HepG2 (cell line): ENCODE data around the gene MAPK14. TPM values are rescaled to one million over a fixed set of nuclear protein-coding genes. Genes with fewer than 3 reads are reported as not detected.

Experiments used
- BRD4 ChIP-seq: sonication (generic); formaldehyde crosslinking; IDR thresholded peaks from 2 replicates; pipeline ENCODE4 v1.4.0; 2020; ENCODE audit warnings: missing genetic modification reagents
- EEA1 ChIP-seq: sonication (generic); formaldehyde crosslinking; IDR thresholded peaks from 2 replicates; pipeline ENCODE4 v1.5.1; 2020; ENCODE audit warnings: mild to moderate bottlenecking, missing genetic modification reagents, borderline replicate concordance
- FLYWCH1 ChIP-seq: sonication (generic); formaldehyde crosslinking; IDR thresholded peaks from 2 replicates; pipeline ENCODE4 v1.8.1; 2023; ENCODE audit warnings: mild to moderate bottlenecking, missing genetic modification reagents
- GZF1 ChIP-seq: sonication (generic); formaldehyde crosslinking; IDR thresholded peaks from 2 replicates; pipeline ENCODE4 v1.5.1; 2020; ENCODE audit warnings: mild to moderate bottlenecking, missing genetic modification reagents
- HDAC2 ChIP-seq: sonication (generic); formaldehyde crosslinking; IDR thresholded peaks from 2 replicates; pipeline ENCODE4 v1.4.0; 2020; ENCODE audit warnings: missing genetic modification reagents
- MTF1 ChIP-seq: sonication (generic); formaldehyde crosslinking; IDR thresholded peaks from 2 replicates; pipeline ENCODE4 v1.5.0; 2020; ENCODE audit warnings: missing genetic modification reagents
- NFRKB ChIP-seq: fragments of 450-650 bp; IDR thresholded peaks from 2 replicates; pipeline ENCODE4 v1.6.1; 2017
- NR2F2 ChIP-seq: IDR thresholded peaks from 2 replicates; pipeline ENCODE4 v1.6.1; 2012; ENCODE audit warnings: low read depth, inconsistent platforms, borderline replicate concordance
- PPARG ChIP-seq: conservative IDR thresholded peaks from 2 replicates; pipeline ENCODE4 v1.6.1; 2016; ENCODE audit warnings: missing biosample characterization, missing genetic modification reagents
- RARG ChIP-seq: sonication (generic); formaldehyde crosslinking; IDR thresholded peaks from 2 replicates; pipeline ENCODE4 v1.4.0; 2020; ENCODE audit warnings: low read depth, mild to moderate bottlenecking, missing genetic modification reagents
- RBAK ChIP-seq: sonication (generic); formaldehyde crosslinking; IDR thresholded peaks from 2 replicates; pipeline ENCODE4 v1.5.1; 2020; ENCODE audit warnings: mild to moderate bottlenecking, missing genetic modification reagents
- RXRA ChIP-seq: sonication (generic); formaldehyde crosslinking; IDR thresholded peaks from 2 replicates; pipeline ENCODE4 v1.5.1; 2020; ENCODE audit warnings: missing genetic modification reagents
- SNAPC5 ChIP-seq: sonication (generic); formaldehyde crosslinking; IDR thresholded peaks from 2 replicates; pipeline ENCODE4 v1.8.1; 2023; ENCODE audit warnings: mild to moderate bottlenecking, missing genetic modification reagents, borderline replicate concordance
- TFDP2 ChIP-seq: sonication (generic); formaldehyde crosslinking; IDR thresholded peaks from 2 replicates; pipeline ENCODE4 v1.4.0; 2020; ENCODE audit warnings: missing genetic modification reagents
- TOE1 ChIP-seq: sonication (generic); formaldehyde crosslinking; IDR thresholded peaks from 2 replicates; pipeline ENCODE4 v1.4.0; 2020; ENCODE audit warnings: mild to moderate bottlenecking, missing genetic modification reagents
- ZBTB49 ChIP-seq: sonication (generic); formaldehyde crosslinking; IDR thresholded peaks from 2 replicates; pipeline ENCODE4 v1.4.0; 2020; ENCODE audit warnings: missing genetic modification reagents, borderline replicate concordance
- ZFP41 ChIP-seq: sonication (generic); formaldehyde crosslinking; IDR thresholded peaks from 2 replicates; pipeline ENCODE4 v1.4.0; 2020; ENCODE audit warnings: mild to moderate bottlenecking, missing genetic modification reagents, borderline replicate concordance
- ZFYVE20 ChIP-seq: sonication (generic); formaldehyde crosslinking; IDR thresholded peaks from 2 replicates; pipeline ENCODE4 v1.8.0; 2023; ENCODE audit warnings: low read depth, mild to moderate bottlenecking, moderate library complexity, missing genetic modification reagents, borderline replicate concordance
- ZMAT3 ChIP-seq: sonication (generic); formaldehyde crosslinking; conservative IDR thresholded peaks from 2 replicates; pipeline ENCODE4 v1.7.0; 2021; ENCODE audit warnings: missing genetic modification reagents
- ZNF251 ChIP-seq: sonication (generic); formaldehyde crosslinking; IDR thresholded peaks from 2 replicates; pipeline ENCODE4 v1.9.0; 2021; ENCODE audit warnings: mild to moderate bottlenecking, missing genetic modification reagents
- ZNF788 ChIP-seq: sonication (generic); formaldehyde crosslinking; IDR thresholded peaks from 2 replicates; pipeline ENCODE4 v1.5.0; 2020; ENCODE audit warnings: mild to moderate bottlenecking, missing genetic modification reagents, borderline replicate concordance
- ZNF800 ChIP-seq: sonication (generic); formaldehyde crosslinking; IDR thresholded peaks from 2 replicates; pipeline ENCODE4 v1.4.0; 2020; ENCODE audit warnings: missing genetic modification reagents
- polyA plus RNA-seq, 8 experiments: library from polyadenylated mRNA; depleted of rRNA in 3 of 8; stranded (reverse) in 7 of 8; unstranded in 1 of 8; fragments of >200 nt; fragmentation: Illumina TruSeq in 4 of 8; extraction: Trizol in 4 of 8; gene quantifications; 2 replicates each; pipeline versions ENCODE4 v1.2.1 to v1.2.3, GENCODE V29; 2011 to 2016; ENCODE audit warnings: low read depth in 4 of 8, missing spikeins in 1 of 8, mixed read lengths in 1 of 8; ENCODE audit not compliant: insufficient read depth in 1 of 8
- total RNA-seq, 5 experiments: library from RNA; depleted of rRNA; stranded (reverse); fragments of >200 nt; fragmentation: Illumina TruSeq; extraction: Trizol; gene quantifications; 2 replicates each; pipeline ENCODE4 v1.2.3, GENCODE V29; 2016; ENCODE audit warnings: low read depth in 1 of 5
- TF ChIP-seq, protein P1 (sequence below): sonication (generic); formaldehyde crosslinking; IDR thresholded peaks from 2 replicates; pipeline ENCODE4 v1.8.0; 2022; ENCODE audit warnings: mild to moderate bottlenecking, missing genetic modification reagents

MAPK14 gene
- total and polyA plus RNA-seq, 2 of the 13 experiments (the other 11 are each of a cell fraction or from before 2014, with no cell fraction given): 66.3 to 67.3 TPM

- TF ChIP-seq ZBTB49 (no peak), ZMAT3 (peak; percentile 74), ZNF251 (CRISPR knock-in tag) (0 out of 2 replicates have a peak, but pooled peaks have one; percentile 50), RXRA (CRISPR knock-in tag) (peak; percentile 56; the same call in 1 of the 2 replicates), RARG (CRISPR knock-in tag) (no peak), RBAK (CRISPR knock-in tag) (no peak), MTF1 (CRISPR knock-in tag) (0 out of 2 replicates have a peak, but pooled peaks have one; percentile 60), BRD4 (CRISPR knock-in tag) (0 out of 2 replicates have a peak, but pooled peaks have one; percentile 19), HDAC2 (CRISPR knock-in tag) (peak; percentile 89), ZFP41 (no peak), TFDP2 (CRISPR knock-in tag) (peak; percentile 96), ZNF800 (no peak; the same call in none of the 2 replicates), ZNF788 (CRISPR knock-in tag) (peak; percentile 67), ZFYVE20 (CRISPR knock-in tag) (peak; percentile 23; the same call in 1 of the 2 replicates), GZF1 (CRISPR knock-in tag) (no peak), PPARG (CRISPR knock-in tag) (peak; percentile 86), TOE1 (CRISPR knock-in tag) (peak; percentile 87), FLYWCH1 (CRISPR knock-in tag) (no peak), NR2F2 (peak; percentile 14; the same call in 1 of the 2 replicates), EEA1 (CRISPR knock-in tag) (peak; percentile 92; the same call in 1 of the 2 replicates), NFRKB (no peak), SNAPC5 (CRISPR knock-in tag) (0 out of 2 replicates have a peak, but pooled peaks have one; percentile 60)
- TF ChIP-seq, protein P1, sequence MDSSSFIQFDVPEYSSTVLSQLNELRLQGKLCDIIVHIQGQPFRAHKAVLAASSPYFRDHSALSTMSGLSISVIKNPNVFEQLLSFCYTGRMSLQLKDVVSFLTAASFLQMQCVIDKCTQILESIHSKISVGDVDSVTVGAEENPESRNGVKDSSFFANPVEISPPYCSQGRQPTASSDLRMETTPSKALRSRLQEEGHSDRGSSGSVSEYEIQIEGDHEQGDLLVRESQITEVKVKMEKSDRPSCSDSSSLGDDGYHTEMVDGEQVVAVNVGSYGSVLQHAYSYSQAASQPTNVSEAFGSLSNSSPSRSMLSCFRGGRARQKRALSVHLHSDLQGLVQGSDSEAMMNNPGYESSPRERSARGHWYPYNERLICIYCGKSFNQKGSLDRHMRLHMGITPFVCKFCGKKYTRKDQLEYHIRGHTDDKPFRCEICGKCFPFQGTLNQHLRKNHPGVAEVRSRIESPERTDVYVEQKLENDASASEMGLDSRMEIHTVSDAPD (CRISPR knock-in tag): no peak
Observed at GRCh38 chr6:36027501-36028087, at the start of gene MAPK14 (continued).
